HG03060 (cell line): ENCODE results near the gene PEAK1.
"Not testable (repeated sequence)": the region's sequence is repeated elsewhere in the genome, so short reads cannot be mapped to it uniquely, and the experiment has no call there.

Source experiments
- ATAC-seq: cut with Tn5 transposase; IDR thresholded peaks from one replicate; pipeline ENCODE4 v1.9.1; 2021; ENCODE audit warnings: low read depth, moderate number of reproducible peaks; ENCODE audit not compliant: unreplicated experiment

The PEAK1 gene

GRCh38 chr15:77406173-77406759, 13.6 kb downstream of the PEAK1 start:
- not testable (repeated sequence) for ATAC-seq

GRCh38 chr15:77402740-77403379, 17.0 kb downstream of the PEAK1 start:
- no peak for ATAC-seq

- ATAC-seq: no peak
These were observed 19.6 kb downstream of the PEAK1 start for GRCh38 chr15:77400258-77400657.

- no peak for ATAC-seq
These were observed 21.0 kb downstream of the PEAK1 start for GRCh38 chr15:77398927-77399326.

GRCh38 chr15:77396692-77397091, 23.2 kb downstream of the PEAK1 start:
- ATAC-seq: no peak

- no peak for ATAC-seq
These were observed 24.7 kb downstream of the PEAK1 start for GRCh38 chr15:77395013-77395774.

- no peak for ATAC-seq
These were observed 26.4 kb downstream of the PEAK1 start for GRCh38 chr15:77393471-77393840.

GRCh38 chr15:77392762-77393470, 27.0 kb downstream of the PEAK1 start:
- ATAC-seq: no peak

- ATAC-seq: no peak
These were observed 28.4 kb downstream of the PEAK1 start for GRCh38 chr15:77391372-77391951.

- no peak for ATAC-seq
These were observed 32.4 kb downstream of the PEAK1 start for GRCh38 chr15:77387365-77388105.

- no peak for ATAC-seq
These were observed 33.3 kb downstream of the PEAK1 start for GRCh38 chr15:77386626-77387025.

GRCh38 chr15:77384589-77385359, 35.1 kb downstream of the PEAK1 start:
- ATAC-seq: no peak

GRCh38 chr15:77384086-77384485, 35.8 kb downstream of the PEAK1 start:
- ATAC-seq: no peak

- ATAC-seq: no peak
These were observed 39.9 kb downstream of the PEAK1 start for GRCh38 chr15:77380033-77380432.

- ATAC-seq: no peak
These were observed 43.1 kb downstream of the PEAK1 start for GRCh38 chr15:77376770-77377169.

- no peak for ATAC-seq
These were observed 44.8 kb downstream of the PEAK1 start for GRCh38 chr15:77375133-77375532.

- no peak for ATAC-seq
These were observed 46.5 kb downstream of the PEAK1 start for GRCh38 chr15:77373441-77373840.

- no peak for ATAC-seq
These were observed 47.9 kb downstream of the PEAK1 start for GRCh38 chr15:77371850-77372563.

- ATAC-seq: no peak
These were observed 49.3 kb downstream of the PEAK1 start for GRCh38 chr15:77370580-77370979.
